Measurements from ENCODE around the gene INSC.

GRCh38 chr11:15204711-15205110 is 90.0 kb downstream of the INSC start:
- TF ChIP-seq, protein P1, sequence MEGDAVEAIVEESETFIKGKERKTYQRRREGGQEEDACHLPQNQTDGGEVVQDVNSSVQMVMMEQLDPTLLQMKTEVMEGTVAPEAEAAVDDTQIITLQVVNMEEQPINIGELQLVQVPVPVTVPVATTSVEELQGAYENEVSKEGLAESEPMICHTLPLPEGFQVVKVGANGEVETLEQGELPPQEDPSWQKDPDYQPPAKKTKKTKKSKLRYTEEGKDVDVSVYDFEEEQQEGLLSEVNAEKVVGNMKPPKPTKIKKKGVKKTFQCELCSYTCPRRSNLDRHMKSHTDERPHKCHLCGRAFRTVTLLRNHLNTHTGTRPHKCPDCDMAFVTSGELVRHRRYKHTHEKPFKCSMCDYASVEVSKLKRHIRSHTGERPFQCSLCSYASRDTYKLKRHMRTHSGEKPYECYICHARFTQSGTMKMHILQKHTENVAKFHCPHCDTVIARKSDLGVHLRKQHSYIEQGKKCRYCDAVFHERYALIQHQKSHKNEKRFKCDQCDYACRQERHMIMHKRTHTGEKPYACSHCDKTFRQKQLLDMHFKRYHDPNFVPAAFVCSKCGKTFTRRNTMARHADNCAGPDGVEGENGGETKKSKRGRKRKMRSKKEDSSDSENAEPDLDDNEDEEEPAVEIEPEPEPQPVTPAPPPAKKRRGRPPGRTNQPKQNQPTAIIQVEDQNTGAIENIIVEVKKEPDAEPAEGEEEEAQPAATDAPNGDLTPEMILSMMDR (conservative IDR thresholded peaks at IDR 0.05): no peak
- no peak for TF ChIP-seq EZH2 (IDR thresholded peaks at IDR 0.05; ENCODE audit: low read depth)
